Measurements from ENCODE around the gene C16orf95.

The C16orf95 gene

GRCh38 chr16:87316450-87316922 lies 706 bp downstream of the C16orf95 start:
- DNase-seq (ENCODE audit: low spot score): no peak

- no peak for DNase-seq (ENCODE audit: low spot score)
Observed at GRCh38 chr16:87314990-87315420, 2.2 kb downstream of the C16orf95 start.

GRCh38 chr16:87312008-87312407 lies 5.2 kb downstream of the C16orf95 start:
- no peak for DNase-seq (ENCODE audit: low spot score)

GRCh38 chr16:87311387-87311786 lies 5.8 kb downstream of the C16orf95 start:
- no peak for DNase-seq (ENCODE audit: low spot score)

GRCh38 chr16:87310610-87311009 lies 6.6 kb downstream of the C16orf95 start:
- no peak for DNase-seq (ENCODE audit: low spot score)

GRCh38 chr16:87309620-87310525 lies 7.3 kb downstream of the C16orf95 start:
- DNase-seq (ENCODE audit: low spot score): no peak

- DNase-seq (ENCODE audit: low spot score): no peak
Observed at GRCh38 chr16:87308826-87309225, 8.4 kb downstream of the C16orf95 start.

GRCh38 chr16:87306516-87306915 lies 10.7 kb downstream of the C16orf95 start:
- DNase-seq (ENCODE audit: low spot score): no peak

- DNase-seq (ENCODE audit: low spot score): no peak
Observed at GRCh38 chr16:87305505-87306391, 11.4 kb downstream of the C16orf95 start.

GRCh38 chr16:87304951-87305350 lies 12.2 kb downstream of the C16orf95 start:
- no peak for DNase-seq (ENCODE audit: low spot score)

- no peak for DNase-seq (ENCODE audit: low spot score)
Observed at GRCh38 chr16:87303962-87304521, 13.2 kb downstream of the C16orf95 start.

GRCh38 chr16:87303431-87303930 lies 13.7 kb downstream of the C16orf95 start:
- DNase-seq (ENCODE audit: low spot score): no peak

GRCh38 chr16:87298857-87299465 lies 18.2 kb downstream of the C16orf95 start:
- DNase-seq (ENCODE audit: low spot score): no peak

- no peak for DNase-seq (ENCODE audit: low spot score)
Observed at GRCh38 chr16:87297918-87298631, 19.1 kb downstream of the C16orf95 start.

- no peak for DNase-seq (ENCODE audit: low spot score)
Observed at GRCh38 chr16:87297407-87297806, 19.8 kb downstream of the C16orf95 start.

- DNase-seq (ENCODE audit: low spot score): no peak
Observed at GRCh38 chr16:87295661-87296531, 21.3 kb downstream of the C16orf95 start.

GRCh38 chr16:87295259-87295658 lies 21.9 kb downstream of the C16orf95 start:
- DNase-seq (ENCODE audit: low spot score): no peak

- no peak for DNase-seq (ENCODE audit: low spot score)
Observed at GRCh38 chr16:87293990-87294389, 23.2 kb downstream of the C16orf95 start.

GRCh38 chr16:87291944-87292343 lies 25.2 kb downstream of the C16orf95 start:
- no peak for DNase-seq (ENCODE audit: low spot score)

- DNase-seq (ENCODE audit: low spot score): no peak
Observed at GRCh38 chr16:87288753-87289362, 28.3 kb downstream of the C16orf95 start.
